ENCODE measurements around the gene EFCAB6.

The EFCAB6 gene

DNA sequence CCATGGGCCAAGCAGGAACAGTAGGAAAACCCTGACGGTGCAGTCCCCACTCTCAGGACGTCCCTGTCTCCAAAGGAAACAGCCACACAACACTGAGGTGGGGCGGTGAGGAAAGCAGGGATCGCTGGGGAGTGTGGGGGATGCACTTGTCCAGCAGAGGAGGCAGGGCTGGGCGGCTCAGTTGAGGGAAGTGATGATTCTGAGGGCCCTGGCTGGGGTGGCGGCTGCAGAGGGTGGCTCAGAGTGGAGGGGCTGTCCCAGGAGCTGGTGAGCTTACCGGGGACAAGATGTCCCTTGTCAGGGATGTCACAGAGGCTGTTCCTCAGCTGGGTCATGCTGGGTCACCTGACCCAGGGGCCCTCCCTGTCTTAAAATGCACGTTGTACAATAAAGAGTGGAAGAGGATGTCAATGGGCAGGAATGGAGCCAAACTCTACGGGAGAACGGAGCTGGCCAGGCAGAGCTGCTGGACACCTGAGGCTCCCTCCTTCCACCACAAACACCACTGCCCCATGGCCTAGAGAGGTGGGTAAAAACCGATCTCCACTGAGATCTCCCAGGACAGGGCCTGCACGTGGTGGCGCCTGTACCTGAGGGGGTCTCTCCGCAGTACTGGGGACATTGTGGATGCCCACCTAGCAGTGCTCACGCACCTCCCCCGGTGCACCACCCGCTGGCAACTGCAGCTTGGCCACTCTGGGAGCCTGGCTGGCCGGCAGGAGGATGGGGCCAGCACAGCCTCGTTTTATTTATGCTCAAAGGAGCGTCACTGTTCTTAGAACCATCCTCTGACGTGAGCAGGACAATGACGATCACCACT, 9.7 kb upstream of the EFCAB6 start:
- H3K36me3 ChIP-seq (ENCODE audit: insufficient read depth, low read length), result peaks cover 5% of the 10 kb centered on the region; the same call in 1 of the 2 replicates
- 91% methylated on average over 22 of the region's 22 CpGs for WGBS
- no peak overlapping the region for H3K27ac ChIP-seq (ENCODE audit: low read depth, low read length)
- peaks cover 25% of the 10 kb centered on the region for H3K4me1 ChIP-seq (ENCODE audit: insufficient read depth, low read length)
- H3K9me3 ChIP-seq (ENCODE audit: insufficient read depth, low read depth, low read length), result no peaks in the 10 kb centered on the region
- H3K9ac ChIP-seq (ENCODE audit: low read depth, low read length), result no peak overlapping the region
- H3K4me3 ChIP-seq (ENCODE audit: low read length), result no peak overlapping the region
- H3K27me3 ChIP-seq (ENCODE audit: insufficient read depth, low read length), result no peaks in the 10 kb centered on the region

DNA sequence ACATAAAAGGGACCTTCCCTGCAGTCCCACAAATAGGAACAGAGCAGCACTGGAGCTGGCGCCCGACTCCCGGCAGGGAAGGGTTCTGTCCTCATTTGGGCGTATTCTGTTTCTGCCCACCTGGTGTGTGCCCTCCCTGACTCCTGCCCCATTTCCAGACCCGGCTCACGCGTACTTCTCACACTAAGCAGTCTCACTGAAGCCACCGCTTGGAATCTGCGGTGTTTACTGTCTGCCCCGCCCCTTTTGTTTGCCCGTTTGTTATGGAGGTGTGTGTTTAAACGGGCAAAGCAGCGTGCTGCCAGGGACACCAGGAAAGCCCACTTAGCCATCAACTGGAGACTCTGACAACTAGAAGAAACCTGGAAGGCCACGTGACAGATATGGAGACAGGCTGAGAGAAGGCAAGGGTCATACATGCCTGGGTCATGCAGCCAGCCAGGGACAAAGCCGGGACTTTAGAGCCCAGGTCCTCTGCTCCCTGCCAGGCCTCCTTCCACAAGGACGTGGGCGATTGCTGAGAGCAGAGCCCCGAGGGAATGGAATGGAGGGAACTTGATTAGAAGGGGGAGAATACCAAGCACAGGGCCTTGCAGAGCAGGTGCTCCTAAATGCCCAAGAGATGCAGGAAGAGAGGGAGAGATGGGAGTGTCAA, 8.7 kb upstream of the EFCAB6 start:
- peaks cover 3% of the 10 kb centered on the region; the same call in 1 of the 2 replicates for H3K36me3 ChIP-seq (ENCODE audit: insufficient read depth, low read length)
- WGBS, result 79% methylated on average over 18 of the region's 18 CpGs
- H3K4me1 ChIP-seq (ENCODE audit: insufficient read depth, low read length), result peaks cover 25% of the 10 kb centered on the region
- H3K9me3 ChIP-seq (ENCODE audit: insufficient read depth, low read depth, low read length), result no peaks in the 10 kb centered on the region
- no peaks in the 10 kb centered on the region for H3K27me3 ChIP-seq (ENCODE audit: insufficient read depth, low read length)
- H3K4me3 ChIP-seq (ENCODE audit: low read length), result no peak overlapping the region
- H3K9ac ChIP-seq (ENCODE audit: low read depth, low read length), result no peak overlapping the region
- H3K27ac ChIP-seq (ENCODE audit: low read depth, low read length), result no peak overlapping the region

DNA sequence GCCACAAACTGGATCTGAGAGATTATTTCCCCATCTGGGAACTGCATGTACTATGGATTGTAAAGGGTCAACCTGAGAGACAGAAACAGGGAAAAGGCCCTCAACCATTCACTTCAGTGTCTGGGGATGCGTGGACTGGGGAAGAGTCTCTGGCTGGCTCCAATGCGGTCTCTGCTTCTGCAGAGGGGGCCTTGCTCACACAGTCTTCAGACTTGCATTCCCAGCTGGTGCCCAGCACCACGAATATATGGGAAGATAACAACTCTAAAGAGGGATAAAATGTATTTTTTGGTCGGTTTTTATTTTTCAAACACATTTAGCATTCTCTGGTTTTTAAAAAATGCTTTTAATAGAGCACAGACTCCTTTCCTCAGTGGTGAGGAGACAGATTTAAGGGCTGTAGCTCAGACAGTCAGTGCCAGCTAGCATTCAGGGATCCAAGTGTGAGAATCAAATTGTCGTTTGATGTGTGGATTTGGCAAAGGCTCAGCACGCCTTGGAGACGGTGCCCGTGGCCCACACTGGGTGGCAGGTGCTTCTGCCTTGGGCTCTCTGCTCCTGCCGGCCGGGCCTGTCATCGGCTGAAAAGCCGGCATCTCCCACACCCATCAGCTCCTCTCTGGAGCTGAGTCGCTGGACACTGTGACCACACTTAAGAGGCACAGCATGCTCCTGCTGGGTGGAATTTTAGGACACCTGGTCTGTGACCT, 8.0 kb upstream of the EFCAB6 start:
- H3K36me3 ChIP-seq (ENCODE audit: insufficient read depth, low read length), result no peaks in the 10 kb centered on the region
- WGBS, result 92% methylated on average over 12 of the region's 13 CpGs
- no peaks in the 10 kb centered on the region for H3K9me3 ChIP-seq (ENCODE audit: insufficient read depth, low read depth, low read length)
- H3K27me3 ChIP-seq (ENCODE audit: insufficient read depth, low read length), result no peaks in the 10 kb centered on the region
- H3K4me3 ChIP-seq (ENCODE audit: low read length), result no peak overlapping the region
- H3K4me1 ChIP-seq (ENCODE audit: insufficient read depth, low read length), result peaks cover 19% of the 10 kb centered on the region
- no peak overlapping the region for H3K9ac ChIP-seq (ENCODE audit: low read depth, low read length)
- no peak overlapping the region for H3K27ac ChIP-seq (ENCODE audit: low read depth, low read length)

DNA sequence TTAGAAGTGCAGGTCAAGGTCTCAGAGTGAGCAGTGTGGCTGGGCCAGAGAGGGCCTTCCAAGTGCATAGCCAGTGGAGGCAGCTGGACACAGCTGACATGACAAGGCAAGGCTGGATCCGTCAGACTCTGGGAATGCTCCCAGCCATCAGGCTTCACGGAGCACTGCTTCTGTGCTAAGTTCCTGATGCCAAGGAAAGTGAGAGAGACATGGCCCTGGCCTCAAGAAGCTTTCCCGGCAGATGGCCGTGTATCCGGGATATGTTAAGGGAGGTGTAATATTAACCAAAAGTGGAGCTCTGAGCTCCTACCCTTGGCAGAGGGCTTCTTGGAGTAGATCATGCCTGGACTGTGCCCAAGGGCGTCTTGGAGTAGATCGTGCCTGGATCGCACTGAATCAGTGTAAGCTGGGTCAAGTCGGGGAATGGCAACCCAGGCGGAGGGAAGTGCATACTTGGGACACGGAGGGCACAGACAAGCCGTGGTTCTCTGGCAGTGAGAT, 7.4 kb upstream of the EFCAB6 start:
- no peak overlapping the region for H3K4me3 ChIP-seq (ENCODE audit: low read length)
- WGBS, result 94% methylated on average over 12 of the region's 12 CpGs
- H3K9ac ChIP-seq (ENCODE audit: low read depth, low read length), result no peak overlapping the region
- H3K27ac ChIP-seq (ENCODE audit: low read depth, low read length), result no peak overlapping the region
- H3K27me3 ChIP-seq (ENCODE audit: insufficient read depth, low read length), result no peaks in the 10 kb centered on the region
- no peaks in the 10 kb centered on the region for H3K36me3 ChIP-seq (ENCODE audit: insufficient read depth, low read length)
- peaks cover 15% of the 10 kb centered on the region for H3K4me1 ChIP-seq (ENCODE audit: insufficient read depth, low read length)
- no peaks in the 10 kb centered on the region for H3K9me3 ChIP-seq (ENCODE audit: insufficient read depth, low read depth, low read length)

DNA sequence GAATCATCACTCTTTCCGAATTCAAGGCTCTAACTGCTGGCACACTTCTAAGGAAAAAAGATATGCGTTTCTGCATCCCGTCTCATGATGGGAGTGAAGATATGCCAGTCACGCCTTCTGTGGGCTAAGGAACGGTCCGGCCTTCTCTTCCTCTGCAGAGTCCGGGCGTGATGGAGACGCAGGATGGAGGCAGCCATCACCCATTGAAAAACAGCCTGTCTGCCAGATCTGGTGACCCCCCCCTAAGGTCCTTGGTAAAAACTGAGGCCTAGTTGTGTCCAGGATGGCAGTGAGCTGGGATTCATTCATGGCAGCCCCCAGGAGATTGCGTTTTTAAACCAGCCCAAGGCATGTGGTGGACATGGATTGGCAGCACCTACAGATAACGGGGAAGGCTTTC, 6.9 kb upstream of the EFCAB6 start:
- Histone ChIP-seq H3K36me3 (ENCODE audit: insufficient read depth, low read length) (no peaks in the 10 kb centered on the region), H3K27ac (ENCODE audit: low read depth, low read length) (no peak overlapping the region), H3K4me3 (ENCODE audit: low read length) (no peak overlapping the region), H3K27me3 (ENCODE audit: insufficient read depth, low read length) (no peaks in the 10 kb centered on the region), H3K4me1 (ENCODE audit: insufficient read depth, low read length) (peaks cover 13% of the 10 kb centered on the region), H3K9ac (ENCODE audit: low read depth, low read length) (no peak overlapping the region), H3K9me3 (ENCODE audit: insufficient read depth, low read depth, low read length) (no peaks in the 10 kb centered on the region)
- WGBS, result 94% methylated on average over 11 of the region's 11 CpGs

DNA sequence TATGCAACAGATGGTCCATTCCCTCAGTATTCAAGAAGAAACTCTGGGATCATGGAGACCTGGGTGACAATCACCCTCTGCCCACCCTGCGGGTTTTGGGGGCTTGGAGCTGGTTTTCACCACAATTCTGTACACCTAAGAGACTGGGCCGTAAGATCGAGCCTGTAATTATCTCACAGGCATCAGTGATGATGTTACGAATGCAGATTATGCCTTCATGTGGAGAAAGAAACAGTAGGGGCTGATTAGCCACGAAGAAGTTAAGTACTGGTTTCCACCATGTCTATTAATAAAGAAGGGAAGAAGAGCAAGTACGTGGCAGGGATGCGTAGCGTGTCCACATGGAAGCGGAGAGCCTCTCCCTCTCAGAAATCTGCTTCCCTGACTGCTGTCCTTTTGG, 5.3 kb upstream of the EFCAB6 start:
- Histone ChIP-seq H3K36me3 (ENCODE audit: insufficient read depth, low read length) (no peaks in the 10 kb centered on the region), H3K4me1 (ENCODE audit: insufficient read depth, low read length) (peaks cover 6% of the 10 kb centered on the region), H3K27me3 (ENCODE audit: insufficient read depth, low read length) (no peaks in the 10 kb centered on the region), H3K9me3 (ENCODE audit: insufficient read depth, low read depth, low read length) (no peaks in the 10 kb centered on the region), H3K4me3 (ENCODE audit: low read length) (no peak overlapping the region), H3K9ac (ENCODE audit: low read depth, low read length) (no peak overlapping the region), H3K27ac (ENCODE audit: low read depth, low read length) (no peak overlapping the region)
- 94% methylated on average over 9 of the region's 9 CpGs for WGBS

DNA sequence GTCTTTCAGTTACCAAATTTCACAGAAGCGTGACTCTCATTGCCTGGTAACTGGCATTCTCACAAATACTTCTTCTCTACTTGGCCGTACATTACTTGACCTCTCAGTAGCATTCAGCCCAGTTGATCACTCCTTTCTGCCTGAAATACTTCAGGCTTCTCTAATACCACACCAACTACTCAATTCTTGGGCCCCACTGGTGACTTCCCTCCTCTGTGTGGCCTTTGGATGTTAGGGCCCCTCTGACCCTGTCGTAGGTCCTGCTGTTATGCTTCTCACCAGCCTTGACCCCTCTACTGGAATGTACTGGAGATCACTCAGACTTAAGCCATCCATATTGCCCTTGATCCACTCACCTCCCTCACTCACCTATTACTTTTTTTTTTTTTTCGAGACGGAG, 2.2 kb upstream of the EFCAB6 start:
- Histone ChIP-seq H3K9ac (ENCODE audit: low read depth, low read length) (no peak overlapping the region), H3K9me3 (ENCODE audit: insufficient read depth, low read depth, low read length) (no peaks in the 10 kb centered on the region), H3K36me3 (ENCODE audit: insufficient read depth, low read length) (no peaks in the 10 kb centered on the region), H3K4me1 (ENCODE audit: insufficient read depth, low read length) (peaks cover 10% of the 10 kb centered on the region), H3K27ac (ENCODE audit: low read depth, low read length) (no peak overlapping the region), H3K27me3 (ENCODE audit: insufficient read depth, low read length) (no peaks in the 10 kb centered on the region), H3K4me3 (ENCODE audit: low read length) (no peak overlapping the region)
- 93% methylated on average over 5 of the region's 5 CpGs for WGBS

DNA sequence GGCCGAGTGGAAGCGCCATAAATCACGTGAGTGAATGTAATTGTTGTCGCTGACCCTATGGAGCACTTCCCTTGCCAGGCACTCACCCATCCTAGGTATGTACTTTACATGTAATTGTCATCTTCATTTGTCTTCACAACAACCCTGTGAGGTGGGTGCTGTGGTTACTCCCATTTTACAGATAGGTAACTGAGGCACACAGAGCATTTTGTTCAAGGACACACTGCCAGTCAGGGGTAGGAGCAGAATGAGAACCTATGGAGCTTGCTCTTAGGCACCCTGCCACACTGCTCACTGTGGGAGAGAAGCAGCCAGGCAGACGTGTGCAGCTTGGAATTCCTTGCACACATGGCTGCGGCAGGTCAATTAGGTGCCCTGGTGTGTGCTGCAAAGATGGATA, 785 bp upstream of the EFCAB6 start:
- no peaks in the 10 kb centered on the region for H3K9me3 ChIP-seq (ENCODE audit: insufficient read depth, low read depth, low read length)
- H3K4me1 ChIP-seq (ENCODE audit: insufficient read depth, low read length), result peaks cover 10% of the 10 kb centered on the region
- no peaks in the 10 kb centered on the region for H3K27me3 ChIP-seq (ENCODE audit: insufficient read depth, low read length)
- peak overlapping the region; percentile 80 for H3K27ac ChIP-seq (ENCODE audit: low read depth, low read length)
- H3K9ac ChIP-seq (ENCODE audit: low read depth, low read length), result peak overlapping the region; percentile 90
- H3K36me3 ChIP-seq (ENCODE audit: insufficient read depth, low read length), result no peaks in the 10 kb centered on the region
- 19% methylated on average over 6 of the region's 6 CpGs for WGBS
- peak overlapping the region; percentile 77 for H3K4me3 ChIP-seq (ENCODE audit: low read length)

DNA sequence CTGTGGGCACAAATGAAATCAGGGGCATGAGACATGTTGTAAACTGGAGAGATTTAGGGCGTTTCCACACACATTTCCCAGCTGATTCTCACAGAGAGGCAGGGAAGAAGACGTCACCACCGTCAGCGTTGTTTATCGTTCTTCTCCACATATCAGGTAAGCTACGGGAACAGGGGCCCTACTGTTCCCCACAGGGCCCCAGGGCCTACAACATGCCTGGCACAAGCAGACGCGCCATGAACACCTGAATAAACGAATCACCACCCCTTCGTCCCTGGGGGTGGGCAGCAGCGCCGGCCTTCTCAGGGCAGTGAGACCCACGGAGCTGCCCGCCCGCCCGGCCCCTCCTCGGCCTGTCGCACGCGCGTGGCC, 342 bp downstream of the EFCAB6 start:
- Histone ChIP-seq H3K27ac (ENCODE audit: low read depth, low read length) (no peak overlapping the region), H3K9me3 (ENCODE audit: insufficient read depth, low read depth, low read length) (no peaks in the 10 kb centered on the region), H3K27me3 (ENCODE audit: insufficient read depth, low read length) (no peaks in the 10 kb centered on the region), H3K9ac (ENCODE audit: low read depth, low read length) (peak overlapping the region; percentile 66; the same call in 1 of the 2 replicates), H3K4me1 (ENCODE audit: insufficient read depth, low read length) (peaks cover 10% of the 10 kb centered on the region), H3K36me3 (ENCODE audit: insufficient read depth, low read length) (no peaks in the 10 kb centered on the region), H3K4me3 (ENCODE audit: low read length) (peak overlapping the region; percentile 77)
- WGBS, result under 1% methylated on average over 21 of the region's 21 CpGs

DNA sequence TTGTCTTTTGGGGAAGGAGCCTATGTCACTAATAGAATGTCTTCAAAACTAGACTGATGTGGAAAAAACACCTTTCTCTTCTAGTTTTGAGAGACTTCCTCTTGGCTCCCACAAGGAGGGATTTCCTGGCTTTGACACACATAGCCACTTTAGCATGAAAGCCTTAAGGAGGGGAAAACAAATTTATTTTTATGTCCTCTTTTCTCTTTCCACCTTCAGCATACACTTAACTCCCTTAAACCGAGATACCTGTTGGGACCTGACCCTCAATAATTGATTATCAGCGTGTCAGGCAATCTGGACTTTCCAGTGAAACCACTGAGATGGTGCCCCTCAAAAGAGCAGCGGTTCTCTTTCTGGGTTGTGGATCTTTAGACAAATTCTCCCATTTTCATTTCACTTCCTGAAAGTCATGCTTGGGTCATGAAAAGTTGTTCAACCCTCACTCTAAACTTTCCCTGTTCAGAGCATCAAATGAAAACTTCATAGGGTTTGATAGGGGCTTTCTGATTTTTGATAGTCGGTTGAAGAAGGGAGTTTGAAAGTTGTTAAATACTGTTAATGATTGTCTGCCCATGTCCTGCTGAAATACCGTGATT, 9.1 kb downstream of the EFCAB6 start:
- no peak overlapping the region for H3K4me3 ChIP-seq (ENCODE audit: low read length)
- WGBS, result 77% methylated on average over 5 of the region's 5 CpGs
- H3K9me3 ChIP-seq (ENCODE audit: insufficient read depth, low read depth, low read length), result no peaks in the 10 kb centered on the region
- no peak overlapping the region for H3K27ac ChIP-seq (ENCODE audit: low read depth, low read length)
- no peaks in the 10 kb centered on the region for H3K36me3 ChIP-seq (ENCODE audit: insufficient read depth, low read length)
- no peak overlapping the region for H3K9ac ChIP-seq (ENCODE audit: low read depth, low read length)
- H3K27me3 ChIP-seq (ENCODE audit: insufficient read depth, low read length), result no peaks in the 10 kb centered on the region; the same call in 1 of the 2 replicates
- no peaks in the 10 kb centered on the region for H3K4me1 ChIP-seq (ENCODE audit: insufficient read depth, low read length)

DNA sequence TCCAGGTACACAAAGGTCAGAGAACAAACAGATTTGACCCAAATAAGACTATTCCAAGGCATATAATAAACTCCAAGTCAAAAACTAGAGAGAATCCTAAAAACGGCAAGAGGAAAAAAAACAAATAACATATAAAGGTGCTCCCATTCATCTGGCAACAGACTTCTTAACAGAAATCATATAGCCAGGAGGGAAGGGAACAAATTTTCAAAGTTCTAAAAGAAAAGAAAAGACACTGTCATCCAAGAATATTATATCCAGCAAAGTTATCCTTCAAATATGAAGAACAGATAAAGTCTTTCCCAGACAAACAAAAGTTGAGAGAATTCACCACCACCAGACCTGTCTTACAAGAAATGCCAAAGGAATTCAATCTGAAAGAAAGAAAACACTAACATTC, 11.1 kb downstream of the EFCAB6 start:
- H3K9ac ChIP-seq (ENCODE audit: low read depth, low read length), result no peak overlapping the region
- no peak overlapping the region for H3K27ac ChIP-seq (ENCODE audit: low read depth, low read length)
- H3K9me3 ChIP-seq (ENCODE audit: insufficient read depth, low read depth, low read length), result no peaks in the 10 kb centered on the region
- H3K36me3 ChIP-seq (ENCODE audit: insufficient read depth, low read length), result no peaks in the 10 kb centered on the region
- H3K4me1 ChIP-seq (ENCODE audit: insufficient read depth, low read length), result no peaks in the 10 kb centered on the region
- 88% methylated on average over 1 of the region's 1 CpG for WGBS
- H3K27me3 ChIP-seq (ENCODE audit: insufficient read depth, low read length), result no peaks in the 10 kb centered on the region; the same call in 1 of the 2 replicates
- no peak overlapping the region for H3K4me3 ChIP-seq (ENCODE audit: low read length)
